H1 (cell line): ENCODE measurements around the gene ZNF346. TPM values are rescaled to one million over a fixed set of nuclear protein-coding genes. Genes with fewer than 3 reads are reported as not detected.

Source experiments
- CTCF ChIA-PET: fragments of 300-600 bp; sonication (Branson Sonifier 250); formaldehyde crosslinking; loops from one replicate; lab custom pipeline; 2021; ENCODE audit not compliant: partially characterized antibody; lab: Charles Lee
- POLR2A ChIA-PET: fragments of 300-600 bp; sonication (Branson Sonifier 250); formaldehyde crosslinking; loops from one replicate; lab custom pipeline; 2021; ENCODE audit warnings: inconsistent platforms; ENCODE audit not compliant: partially characterized antibody; lab: Charles Lee
- DNase-seq, 2 experiments: peaks; one replicate each; pipeline versions ENCODE4 v3.0.0 to v3.0.0-alpha.2; 2010 to 2022; ENCODE audit warnings: low spot score in 2 of 2, low read depth in 1 of 2, mixed read lengths in 1 of 2
- FAIRE-seq: peaks from 2 replicates; lab custom pipeline; 2011; peaks lifted over from hg19 to GRCh38; lab: Jason Lieb, UNC
- H2AFZ ChIP-seq: 2 replicates; pipeline ENCODE4 v1.8.1; 2012; ENCODE audit warnings: low read length, inconsistent platforms
- H2AK5ac ChIP-seq: 2 replicates; pipeline ENCODE4 v1.6.1; 2013; ENCODE audit warnings: low read depth, low read length
- H2BK120ac ChIP-seq: replicated peaks from 2 replicates; pipeline ENCODE3; 2013; ENCODE audit warnings: low read depth, low read length, inconsistent platforms
- H2BK12ac ChIP-seq: 2 replicates; pipeline ENCODE4 v1.6.1; 2013; ENCODE audit warnings: low read depth, low read length
- H2BK15ac ChIP-seq: 2 replicates; pipeline ENCODE4 v1.6.1; 2013; ENCODE audit warnings: low read length
- H2BK20ac ChIP-seq: 2 replicates; pipeline ENCODE4 v1.6.1; 2013; ENCODE audit warnings: low read length
- H2BK5ac ChIP-seq: 2 replicates; pipeline ENCODE4 v1.6.1; 2013; ENCODE audit warnings: low read depth, low read length
- H3K14ac ChIP-seq: 2 replicates; pipeline ENCODE4 v1.6.1; 2013; ENCODE audit warnings: inconsistent platforms; ENCODE audit not compliant: insufficient read length
- H3K18ac ChIP-seq: 2 replicates; pipeline ENCODE4 v1.6.1; 2013; ENCODE audit warnings: low read length; ENCODE audit errors: extremely low read depth
- H3K23ac ChIP-seq: 2 replicates; pipeline ENCODE4 v1.6.1; 2013; ENCODE audit warnings: inconsistent platforms; ENCODE audit not compliant: insufficient read length
- H3K23me2 ChIP-seq: 2 replicates; pipeline ENCODE4 v1.6.1; 2013; ENCODE audit warnings: low read depth, low read length
- H3K27ac ChIP-seq: 2 replicates; pipeline ENCODE4 v1.6.1; 2011; ENCODE audit warnings: low read depth, low read length, inconsistent platforms
- H3K27me3 ChIP-seq, 4 experiments: replicated peaks in 1 of 4; 1 replicate in 1 of 4; 2 replicates in 3 of 4; pipeline versions ENCODE4 v1.6.1 to v1.8.1; 2011 to 2013; ENCODE audit warnings: low read length in 3 of 4, mild to moderate bottlenecking in 3 of 4, inconsistent platforms in 2 of 4, mixed read lengths in 2 of 4, moderate library complexity in 1 of 4; ENCODE audit not compliant: control insufficient read depth in 3 of 4, insufficient read depth in 3 of 4; ENCODE audit errors: extremely low read depth in 1 of 4
- H3K36me3 ChIP-seq, 4 experiments: 2 replicates each; pipeline versions ENCODE4 v1.6.1 to v1.8.1; 2011 to 2013; ENCODE audit warnings: mild to moderate bottlenecking in 4 of 4, low read length in 3 of 4, moderate library complexity in 2 of 4, control low read depth in 1 of 4, inconsistent platforms in 1 of 4; ENCODE audit not compliant: insufficient read depth in 4 of 4, control insufficient read depth in 2 of 4
- H3K4ac ChIP-seq: replicated peaks from 2 replicates; pipeline ENCODE3; 2013; ENCODE audit warnings: low read length, low read depth, mixed read lengths, inconsistent platforms; ENCODE audit not compliant: insufficient read length
- H3K4me1 ChIP-seq, 4 experiments: replicated peaks in 1 of 4; 1 replicate in 1 of 4; 2 replicates in 3 of 4; pipeline versions ENCODE4 v1.6.1 to v1.8.1; 2011 to 2013; ENCODE audit warnings: low read length in 3 of 4, inconsistent platforms in 2 of 4, mixed read lengths in 1 of 4; ENCODE audit not compliant: insufficient read depth in 4 of 4, control insufficient read depth in 3 of 4
- H3K4me2 ChIP-seq, 2 experiments: 2 replicates each; pipeline versions ENCODE4 v1.6.1 to v1.8.1; 2011 to 2013; ENCODE audit warnings: low read depth in 2 of 2, low read length in 2 of 2, control low read depth in 1 of 2, inconsistent platforms in 1 of 2, mild to moderate bottlenecking in 1 of 2; ENCODE audit not compliant: insufficient read depth in 1 of 2
- H3K4me3 ChIP-seq, 4 experiments: fragments of 200-600, 300-600 bp in 1 of 4; sonication (generic), shearing (Covaris generic), sonication (Bioruptor Twin) in 1 of 4; 2 replicates each; pipeline versions ENCODE4 v1.5.1 to v1.8.1; 2011 to 2016; ENCODE audit warnings: low read length in 4 of 4, low read depth in 3 of 4, control low read depth in 2 of 4, inconsistent platforms in 2 of 4, mild to moderate bottlenecking in 2 of 4, mixed read lengths in 1 of 4, moderate library complexity in 1 of 4; ENCODE audit not compliant: insufficient read depth in 2 of 4; ENCODE audit errors: extremely low read depth in 1 of 4
- H3K56ac ChIP-seq: replicated peaks from 2 replicates; pipeline ENCODE3; 2013; ENCODE audit warnings: low read depth, mild to moderate bottlenecking, mixed read lengths, low read length, inconsistent platforms; ENCODE audit not compliant: insufficient read length
- H3K79me1 ChIP-seq: 2 replicates; pipeline ENCODE4 v1.6.1; 2013; ENCODE audit warnings: low read depth, low read length, control low read depth
- H3K79me2 ChIP-seq, 2 experiments: 2 replicates each; pipeline versions ENCODE4 v1.6.1 to v1.8.1; 2012 to 2013; ENCODE audit warnings: low read length in 2 of 2, mild to moderate bottlenecking in 2 of 2, inconsistent platforms in 1 of 2; ENCODE audit not compliant: insufficient read depth in 2 of 2, control insufficient read depth in 1 of 2
- H3K9ac ChIP-seq, 4 experiments: replicated peaks in 1 of 4; 1 replicate in 1 of 4; 2 replicates in 3 of 4; pipeline versions ENCODE4 v1.6.1 to v1.8.1; 2011 to 2013; ENCODE audit warnings: low read depth in 3 of 4, low read length in 3 of 4, control low read depth in 2 of 4, mild to moderate bottlenecking in 2 of 4, moderate library complexity in 2 of 4, inconsistent platforms in 1 of 4; ENCODE audit errors: extremely low read depth in 1 of 4
- H3K9me3 ChIP-seq, 2 experiments: 2 replicates each; pipeline versions ENCODE4 v1.6.1 to v1.8.1; 2012 to 2013; ENCODE audit warnings: mild to moderate bottlenecking in 2 of 2, moderate library complexity in 2 of 2, control low read depth in 1 of 2, inconsistent platforms in 1 of 2, low read depth in 1 of 2, low read length in 1 of 2, mixed read lengths in 1 of 2; ENCODE audit not compliant: insufficient read depth in 2 of 2
- H4K20me1 ChIP-seq, 2 experiments: replicated peaks in 1 of 2; 2 replicates each; pipeline versions ENCODE3 to v1.8.1; 2011 to 2013; ENCODE audit warnings: inconsistent platforms in 2 of 2, low read length in 2 of 2, mild to moderate bottlenecking in 1 of 2; ENCODE audit not compliant: insufficient read depth in 2 of 2, control insufficient read depth in 1 of 2
- H4K5ac ChIP-seq: 2 replicates; pipeline ENCODE4 v1.6.1; 2013; ENCODE audit warnings: low read length, low read depth, mixed read lengths, inconsistent platforms; ENCODE audit not compliant: insufficient read length
- H4K8ac ChIP-seq: 2 replicates; pipeline ENCODE4 v1.8.0; 2013; ENCODE audit warnings: mild to moderate bottlenecking, moderate library complexity, low read length, inconsistent platforms; ENCODE audit not compliant: insufficient read depth; ENCODE audit errors: extremely low read depth
- H4K91ac ChIP-seq: replicated peaks from 2 replicates; pipeline ENCODE3; 2013; ENCODE audit warnings: low read length, mixed read lengths, inconsistent platforms; ENCODE audit not compliant: insufficient read length
- CHD2 ChIP-seq: IDR thresholded peaks from 2 replicates; pipeline ENCODE4 v1.6.1; 2012; ENCODE audit warnings: low read length, improper control_type of control experiment
- GABPA ChIP-seq: IDR thresholded peaks from 2 replicates; pipeline ENCODE4 v1.6.1; 2011; ENCODE audit warnings: mild to moderate bottlenecking, low read length, moderate library complexity, borderline replicate concordance; ENCODE audit not compliant: insufficient read depth
- GTF2F1 ChIP-seq: IDR thresholded peaks from 2 replicates; pipeline ENCODE4 v1.6.1; 2012; ENCODE audit warnings: low read depth, low read length, improper control_type of control experiment, borderline replicate concordance
- NANOG ChIP-seq: IDR thresholded peaks from 2 replicates; pipeline ENCODE4 v1.6.1; 2011; ENCODE audit warnings: low read length, low read depth, mild to moderate bottlenecking, inconsistent platforms; ENCODE audit not compliant: insufficient read depth, poor library complexity, severe bottlenecking
- RBBP5 ChIP-seq: IDR thresholded peaks from 2 replicates; pipeline ENCODE4 v1.7.1; 2012; ENCODE audit warnings: low read depth, mild to moderate bottlenecking, inconsistent platforms, low read length, moderate library complexity, borderline replicate concordance
- SIN3A ChIP-seq, 2 experiments: IDR thresholded peaks in 1 of 2; conservative IDR thresholded peaks in 1 of 2; 2 replicates each; pipeline ENCODE4 v1.6.1; 2011 to 2012; ENCODE audit warnings: low read length in 2 of 2, improper control_type of control experiment in 1 of 2, low read depth in 1 of 2, mild to moderate bottlenecking in 1 of 2
- WGBS, 2 experiments: shearing (Covaris generic) in 1 of 2; methylation state at CpG; one replicate each; pipeline versions ENCODE4 v1.1.6 to v1.1.7; 2013 to 2015; ENCODE audit warnings: low lambda C conversion rate in 2 of 2, mixed read lengths in 2 of 2, inconsistent platforms in 1 of 2, low coverage in 1 of 2, missing lambda C conversion rate in 1 of 2; ENCODE audit not compliant: insufficient replicate concordance in 2 of 2, insufficient coverage in 1 of 2, insufficient read length in 1 of 2; ENCODE audit errors: extremely low coverage in 1 of 2, missing lambda C conversion rate in 1 of 2; 5-methylcytosine and 5-hydroxymethylcytosine counted together
- polyA plus RNA-seq, 7 experiments: library from polyadenylated mRNA; depleted of rRNA in 3 of 7; stranded (reverse) in 5 of 7; unstranded in 2 of 7; fragments of >200 nt in 5 of 7; fragments of 200-250 nt in 2 of 7; gene quantifications; 1 replicate in 5 of 7; 2 replicates in 1 of 7; 4 replicates in 1 of 7; pipeline versions ENCODE4 v1.2.1 to v1.2.3, GENCODE V29; 2011 to 2013; ENCODE audit warnings: missing spikeins in 2 of 7, mixed read lengths in 2 of 7
- total RNA-seq: library from RNA; stranded (reverse); fragmentation: NEBNext Ultra II Directional; extraction: Animal tissue kit (Norgen Biotek cat#: 25700); gene quantifications from 2 replicates; pipeline ENCODE4 v1.2.1, GENCODE V29; 2021
- TF ChIP-seq, protein P1 (sequence below): IDR thresholded peaks from 2 replicates; pipeline ENCODE4 v1.6.1; 2011; ENCODE audit warnings: low read length, improper control_type of control experiment
- TF ChIP-seq, protein P2 (sequence below): IDR thresholded peaks from 2 replicates; pipeline ENCODE4 v1.6.1; 2012; ENCODE audit warnings: inconsistent platforms
- TF ChIP-seq, protein P3 (sequence below): IDR thresholded peaks from 2 replicates; pipeline ENCODE4 v1.6.1; 2011; ENCODE audit warnings: low read depth, mild to moderate bottlenecking, low read length; ENCODE audit not compliant: insufficient read depth

Gene ZNF346
- total and polyA plus RNA-seq, 2 of the 8 experiments (the other 6 are each of a cell fraction or from before 2014, with no cell fraction given) = 19.9 to 20.8 TPM

GRCh38 chr5:177067503-177067902 lies 45.0 kb downstream of the ZNF346 start:
- no peak overlapping the region for H3K14ac ChIP-seq
- 94% methylated on average over 5 of the region's 5 CpGs; no CpG with 5 or more reads in 1 of the 2 experiments for WGBS, 2 experiments
- no peak overlapping the region for H2BK120ac ChIP-seq
- H4K20me1 ChIP-seq = no peaks in the 10 kb centered on the region
- H3K4me2 ChIP-seq = no peak overlapping the region
- H3K4ac ChIP-seq = no peak overlapping the region
- H4K5ac ChIP-seq = no peak overlapping the region
- no peak overlapping the region for H4K8ac ChIP-seq
- TF ChIP-seq SIN3A (conservative IDR thresholded peaks at IDR 0.05 in 1 of 2, IDR thresholded peaks at IDR 0.05 in 1 of 2; ENCODE audit: low read depth in 1 of 2, low read length in 2 of 2) (no peak), NANOG (no peak), GABPA (no peak), GTF2F1 (no peak), RBBP5 (no peak), CHD2 (no peak)
- TF ChIP-seq, protein P1, sequence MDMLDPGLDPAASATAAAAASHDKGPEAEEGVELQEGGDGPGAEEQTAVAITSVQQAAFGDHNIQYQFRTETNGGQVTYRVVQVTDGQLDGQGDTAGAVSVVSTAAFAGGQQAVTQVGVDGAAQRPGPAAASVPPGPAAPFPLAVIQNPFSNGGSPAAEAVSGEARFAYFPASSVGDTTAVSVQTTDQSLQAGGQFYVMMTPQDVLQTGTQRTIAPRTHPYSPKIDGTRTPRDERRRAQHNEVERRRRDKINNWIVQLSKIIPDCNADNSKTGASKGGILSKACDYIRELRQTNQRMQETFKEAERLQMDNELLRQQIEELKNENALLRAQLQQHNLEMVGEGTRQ = no peak
- TF ChIP-seq, protein P2, sequence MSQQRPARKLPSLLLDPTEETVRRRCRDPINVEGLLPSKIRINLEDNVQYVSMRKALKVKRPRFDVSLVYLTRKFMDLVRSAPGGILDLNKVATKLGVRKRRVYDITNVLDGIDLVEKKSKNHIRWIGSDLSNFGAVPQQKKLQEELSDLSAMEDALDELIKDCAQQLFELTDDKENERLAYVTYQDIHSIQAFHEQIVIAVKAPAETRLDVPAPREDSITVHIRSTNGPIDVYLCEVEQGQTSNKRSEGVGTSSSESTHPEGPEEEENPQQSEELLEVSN = no peak
- TF ChIP-seq, protein P3, sequence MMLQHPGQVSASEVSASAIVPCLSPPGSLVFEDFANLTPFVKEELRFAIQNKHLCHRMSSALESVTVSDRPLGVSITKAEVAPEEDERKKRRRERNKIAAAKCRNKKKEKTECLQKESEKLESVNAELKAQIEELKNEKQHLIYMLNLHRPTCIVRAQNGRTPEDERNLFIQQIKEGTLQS = no peak
- no peak overlapping the region for H3K56ac ChIP-seq
- H3K27ac ChIP-seq = no peak overlapping the region
- ChIA-PET POLR2A (interaction anchor here (1.6 kb wide), 1 partner anchor 48 kb away, joined by 3 read pairs; no protein-coding TSS in a partner anchor), CTCF (interaction anchor here (0.7 to 11.8 kb wide), 5 partner anchors 11 to 204 kb away, joined by 3 to 170 read pairs (median 8); partner anchors contain the start of gene FGFR4)
- DNase-seq = no peak
- no peak overlapping the region for H2BK15ac ChIP-seq
- peaks cover 0 to 2% (median 0%) of the 10 kb centered on the region in 4 experiments; a peak in 2 of 8 replicates for H3K36me3 ChIP-seq
- H3K23ac ChIP-seq = no peak overlapping the region
- H4K91ac ChIP-seq = no peak overlapping the region
- H2BK12ac ChIP-seq = no peak overlapping the region
- H3K9ac ChIP-seq = no peak overlapping the region
- H3K4me3 ChIP-seq = no peak overlapping the region
- H2AFZ ChIP-seq = no peak overlapping the region
- no peaks in the 10 kb centered on the region for H3K27me3 ChIP-seq
- peaks cover 2% of the 10 kb centered on the region; the same call in 1 of the 2 replicates for H3K23me2 ChIP-seq
- FAIRE-seq = no peak
- H3K4me1 ChIP-seq = no peaks in the 10 kb centered on the region
- no peak overlapping the region for H3K18ac ChIP-seq
- H2AK5ac ChIP-seq = no peak overlapping the region
- no peak overlapping the region for H2BK5ac ChIP-seq
- H2BK20ac ChIP-seq = no peak overlapping the region
- no peaks in the 10 kb centered on the region for H3K9me3 ChIP-seq
- no peaks in the 10 kb centered on the region for H3K79me2 ChIP-seq
- H3K79me1 ChIP-seq = no peaks in the 10 kb centered on the region
